Measurements from ENCODE around the gene C5orf47.

The C5orf47 gene

DNA sequence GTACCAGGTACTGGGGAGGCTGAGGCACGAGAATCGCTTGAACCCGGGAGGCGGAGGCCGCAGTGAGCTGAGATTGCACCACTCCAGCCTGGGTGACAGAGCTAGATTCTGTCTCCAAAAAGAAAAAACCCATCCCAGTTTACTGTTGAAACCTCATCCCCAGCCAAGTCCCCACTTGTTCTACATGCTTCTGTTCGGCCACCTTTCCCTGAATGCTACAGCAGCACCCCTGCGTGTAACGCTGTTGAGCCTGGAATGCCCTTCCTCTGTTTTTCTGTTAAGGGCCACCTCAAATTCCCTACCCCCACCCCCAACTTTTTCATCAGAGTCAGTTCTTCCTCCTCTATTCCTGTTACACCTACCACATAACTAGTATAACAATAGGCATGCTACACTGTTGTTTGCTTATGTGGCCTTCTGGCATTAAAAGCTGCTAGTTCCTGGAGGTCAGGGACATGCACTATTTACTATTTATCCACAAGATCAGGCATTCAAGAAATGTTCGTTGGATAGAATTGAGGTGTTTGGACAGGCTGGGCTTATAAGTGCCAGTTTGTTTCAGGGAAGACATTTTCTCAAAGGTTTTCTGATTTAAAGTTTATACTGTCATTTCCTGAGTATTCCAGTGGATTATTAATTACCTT is 47.1 kb upstream of the C5orf47 start:
- Histone ChIP-seq H3F3A (ENCODE audit: insufficient read depth, low read length) (no peaks in the 10 kb centered on the region), H3K9me2 (ENCODE audit: low read depth, low read length) (no peaks in the 10 kb centered on the region), H2AFZ (ENCODE audit: low read length) (no peak overlapping the region), H4K20me1 (ENCODE audit: insufficient read depth, low read length) (no peaks in the 10 kb centered on the region), H3K9ac (ENCODE audit: low read length) (no peak overlapping the region), H3K4me1 (ENCODE audit: insufficient read depth, low read length, severe bottlenecking) (peaks cover 31% of the 10 kb centered on the region), H3K4me3 (ENCODE audit: low read depth, low read length, poor library complexity, severe bottlenecking) (no peak overlapping the region), H3K36me3 (ENCODE audit: insufficient read depth, low read length) (peaks cover 24% of the 10 kb centered on the region), H3K9me3 (ENCODE audit: low read length) (no peaks in the 10 kb centered on the region), H3K27ac (ENCODE audit: low read depth, low read length, poor library complexity, severe bottlenecking) (no peak overlapping the region), H3K4me2 (ENCODE audit: low read length) (no peak overlapping the region), H3K27me3 (ENCODE audit: insufficient read depth, low read length) (no peaks in the 10 kb centered on the region), H3K79me2 (ENCODE audit: insufficient read depth, low read length) (0 out of 2 replicates have a peak, but pooled peaks cover 5% of the 10 kb centered on the region)
- no peak for TF ChIP-seq EZH2 (IDR thresholded peaks at IDR 0.05; ENCODE audit: borderline replicate concordance, low read length)
- TF ChIP-seq, protein P1, sequence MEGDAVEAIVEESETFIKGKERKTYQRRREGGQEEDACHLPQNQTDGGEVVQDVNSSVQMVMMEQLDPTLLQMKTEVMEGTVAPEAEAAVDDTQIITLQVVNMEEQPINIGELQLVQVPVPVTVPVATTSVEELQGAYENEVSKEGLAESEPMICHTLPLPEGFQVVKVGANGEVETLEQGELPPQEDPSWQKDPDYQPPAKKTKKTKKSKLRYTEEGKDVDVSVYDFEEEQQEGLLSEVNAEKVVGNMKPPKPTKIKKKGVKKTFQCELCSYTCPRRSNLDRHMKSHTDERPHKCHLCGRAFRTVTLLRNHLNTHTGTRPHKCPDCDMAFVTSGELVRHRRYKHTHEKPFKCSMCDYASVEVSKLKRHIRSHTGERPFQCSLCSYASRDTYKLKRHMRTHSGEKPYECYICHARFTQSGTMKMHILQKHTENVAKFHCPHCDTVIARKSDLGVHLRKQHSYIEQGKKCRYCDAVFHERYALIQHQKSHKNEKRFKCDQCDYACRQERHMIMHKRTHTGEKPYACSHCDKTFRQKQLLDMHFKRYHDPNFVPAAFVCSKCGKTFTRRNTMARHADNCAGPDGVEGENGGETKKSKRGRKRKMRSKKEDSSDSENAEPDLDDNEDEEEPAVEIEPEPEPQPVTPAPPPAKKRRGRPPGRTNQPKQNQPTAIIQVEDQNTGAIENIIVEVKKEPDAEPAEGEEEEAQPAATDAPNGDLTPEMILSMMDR (IDR thresholded peaks at IDR 0.05; ENCODE audit: low read length) = no peak

DNA sequence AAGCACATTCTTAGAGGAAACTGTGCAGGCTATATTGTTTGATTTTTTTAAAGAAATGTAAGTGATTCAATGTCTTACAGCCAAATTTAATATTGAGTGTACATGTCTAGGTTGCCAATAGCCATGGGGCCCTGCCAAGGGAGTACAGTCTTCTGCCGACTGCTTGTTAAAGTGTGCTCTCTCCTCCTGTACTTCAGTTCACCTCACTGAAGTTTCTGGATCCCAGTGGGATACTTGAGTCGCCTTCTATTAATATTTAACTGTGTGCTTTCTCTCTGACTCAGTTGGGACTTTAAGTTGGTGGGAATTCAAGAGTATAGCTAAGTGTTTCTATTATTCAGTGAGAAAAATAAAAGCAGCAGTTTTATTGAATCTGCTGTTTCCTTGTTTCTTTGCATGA is 44.5 kb upstream of the C5orf47 start:
- Histone ChIP-seq H2AFZ (ENCODE audit: low read length) (no peak overlapping the region), H3F3A (ENCODE audit: insufficient read depth, low read length) (no peaks in the 10 kb centered on the region), H3K27me3 (ENCODE audit: insufficient read depth, low read length) (no peaks in the 10 kb centered on the region), H3K79me2 (ENCODE audit: insufficient read depth, low read length) (0 out of 2 replicates have a peak, but pooled peaks cover 5% of the 10 kb centered on the region), H3K4me2 (ENCODE audit: low read length) (no peak overlapping the region), H3K4me1 (ENCODE audit: insufficient read depth, low read length, severe bottlenecking) (peaks cover 31% of the 10 kb centered on the region), H3K9me3 (ENCODE audit: low read length) (no peaks in the 10 kb centered on the region), H3K36me3 (ENCODE audit: insufficient read depth, low read length) (peaks cover 49% of the 10 kb centered on the region), H3K27ac (ENCODE audit: low read depth, low read length, poor library complexity, severe bottlenecking) (no peak overlapping the region), H3K4me3 (ENCODE audit: low read depth, low read length, poor library complexity, severe bottlenecking) (no peak overlapping the region), H4K20me1 (ENCODE audit: insufficient read depth, low read length) (no peaks in the 10 kb centered on the region), H3K9me2 (ENCODE audit: low read depth, low read length) (no peaks in the 10 kb centered on the region), H3K9ac (ENCODE audit: low read length) (no peak overlapping the region)
- TF ChIP-seq, protein P1 (IDR thresholded peaks at IDR 0.05; ENCODE audit: low read length) = no peak
- TF ChIP-seq EZH2 (IDR thresholded peaks at IDR 0.05; ENCODE audit: borderline replicate concordance, low read length) = no peak

DNA sequence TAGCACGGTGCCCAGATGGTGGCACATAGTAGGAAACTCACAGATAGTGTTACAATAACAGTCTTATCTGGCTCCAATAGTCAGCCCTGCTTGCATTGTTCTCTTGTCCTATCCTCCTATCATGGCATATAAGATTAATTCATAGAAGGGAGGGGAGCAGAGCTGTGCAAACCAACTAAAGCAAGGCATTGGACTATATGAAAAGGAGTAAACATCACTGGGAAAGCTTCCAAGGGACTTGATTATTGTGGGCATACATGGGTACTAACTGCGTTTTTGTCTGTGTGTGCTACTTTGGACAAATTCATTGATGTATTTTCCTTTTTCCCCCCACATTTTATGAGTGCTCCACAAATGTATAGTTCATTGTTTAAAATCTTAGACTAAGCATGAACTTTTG is 43.8 kb upstream of the C5orf47 start:
- 0 out of 2 replicates have a peak, but pooled peaks cover 5% of the 10 kb centered on the region for H3K79me2 ChIP-seq (ENCODE audit: insufficient read depth, low read length)
- no peak overlapping the region for H3K4me3 ChIP-seq (ENCODE audit: low read depth, low read length, poor library complexity, severe bottlenecking)
- no peaks in the 10 kb centered on the region for H3K9me2 ChIP-seq (ENCODE audit: low read depth, low read length)
- H3K9ac ChIP-seq (ENCODE audit: low read length) = no peak overlapping the region
- TF ChIP-seq EZH2 (IDR thresholded peaks at IDR 0.05; ENCODE audit: borderline replicate concordance, low read length) = no peak
- TF ChIP-seq, protein P1 (IDR thresholded peaks at IDR 0.05; ENCODE audit: low read length) = no peak
- H3K9me3 ChIP-seq (ENCODE audit: low read length) = no peaks in the 10 kb centered on the region
- no peak overlapping the region for H2AFZ ChIP-seq (ENCODE audit: low read length)
- no peaks in the 10 kb centered on the region for H3K27me3 ChIP-seq (ENCODE audit: insufficient read depth, low read length)
- no peak overlapping the region for H3K4me2 ChIP-seq (ENCODE audit: low read length)
- H3F3A ChIP-seq (ENCODE audit: insufficient read depth, low read length) = no peaks in the 10 kb centered on the region
- H3K36me3 ChIP-seq (ENCODE audit: insufficient read depth, low read length) = peaks cover 56% of the 10 kb centered on the region
- peaks cover 29% of the 10 kb centered on the region for H3K4me1 ChIP-seq (ENCODE audit: insufficient read depth, low read length, severe bottlenecking)
- H3K27ac ChIP-seq (ENCODE audit: low read depth, low read length, poor library complexity, severe bottlenecking) = no peak overlapping the region
- H4K20me1 ChIP-seq (ENCODE audit: insufficient read depth, low read length) = no peaks in the 10 kb centered on the region
